ENCODE results near the gene KCNA3. TPM values are rescaled to one million over a fixed set of nuclear protein-coding genes. Genes with fewer than 3 reads are reported as not detected.

KCNA3 gene
- total and polyA plus RNA-seq, 2 of the 4 experiments (the other 2 are of a cell fraction) = under 0.01 to 0.09 TPM

Other genes starting within 250 kb of the KCNA3 start
- not detected in 2 replicates for gene PROK1, start 223.8 kb downstream of the KCNA3 start, total RNA-seq (2012; rRNA removed)
- gene PROK1, start 223.8 kb downstream of the KCNA3 start, polyA plus RNA-seq (2012; rRNA removed) = not detected in 2 replicates
- gene KCNA10, start 155.8 kb downstream of the KCNA3 start, total RNA-seq (2012; rRNA removed) = not detected in 2 replicates
- gene KCNA10, start 155.8 kb downstream of the KCNA3 start, polyA plus RNA-seq (2012; rRNA removed) = not detected in 2 replicates
- gene KCNA2, start 68.6 kb downstream of the KCNA3 start, total RNA-seq (2012; rRNA removed) = under 0.01 TPM in 1 of 2 replicates, not detected in the other
- gene KCNA2, start 68.6 kb downstream of the KCNA3 start, polyA plus RNA-seq (2012; rRNA removed) = not detected in 2 replicates
- not detected in 2 replicates for gene CD53, start 198.2 kb upstream of the KCNA3 start, total RNA-seq (2012; rRNA removed)
- gene CD53, start 198.2 kb upstream of the KCNA3 start, polyA plus RNA-seq (2012; rRNA removed) = not detected in 2 replicates